IMR-90 (cell line): ENCODE data around the gene NR5A1. TPM values are rescaled to one million over a fixed set of nuclear protein-coding genes. Genes with fewer than 3 reads are reported as not detected.

Experiments used
- ATAC-seq: fragments of 200-7000 bp; cut with Tn5 transposase; 2 replicates; pipeline ENCODE4 v1.9.1; 2020; ENCODE audit warnings: low read depth, mild to moderate bottlenecking, moderate library complexity
- BruUV-seq: library from RNA; stranded (reverse); fragments of 400-500 nt; replicated peaks from 2 replicates; lab custom pipeline; 2021; lab: Mats Ljungman, UMichigan
- CTCF ChIA-PET: fragments of 300-600 bp; formaldehyde crosslinking; extraction: SDS; loops from one replicate; lab custom pipeline; 2021; ENCODE audit warnings: antibody characterized with exemption; lab: Yijun Ruan, JAX
- POLR2A ChIA-PET: fragments of 300-600 bp; sonication (Branson Sonifier 250); formaldehyde crosslinking; loops from one replicate; lab custom pipeline; 2022; ENCODE audit warnings: antibody characterized with exemption; ENCODE audit not compliant: unreplicated experiment; lab: Charles Lee
- DNase-seq: peaks from one replicate; pipeline ENCODE4 v3.0.0; 2013
- H2AFZ ChIP-seq: replicated peaks from 2 replicates; pipeline ENCODE3; 2013; ENCODE audit warnings: low read length, mild to moderate bottlenecking; ENCODE audit not compliant: poor library complexity
- H2AK5ac ChIP-seq: 2 replicates; pipeline ENCODE4 v1.6.1; 2013; ENCODE audit warnings: low read depth, low read length, inconsistent platforms
- H2AK9ac ChIP-seq: replicated peaks from 2 replicates; pipeline ENCODE3; 2013; ENCODE audit warnings: mild to moderate bottlenecking, low read depth, low read length, moderate library complexity; ENCODE audit not compliant: poor library complexity
- H2BK120ac ChIP-seq: 2 replicates; pipeline ENCODE4 v1.6.1; 2013; ENCODE audit warnings: low read depth, low read length, inconsistent platforms
- H2BK15ac ChIP-seq: 3 replicates; pipeline ENCODE4 v1.6.1; 2013; ENCODE audit warnings: low read depth, low read length, inconsistent platforms
- H2BK20ac ChIP-seq: 2 replicates; pipeline ENCODE4 v1.6.1; 2013; ENCODE audit warnings: low read depth, mild to moderate bottlenecking, inconsistent platforms, low read length, moderate library complexity
- H2BK5ac ChIP-seq: 2 replicates; pipeline ENCODE4 v1.6.1; 2013; ENCODE audit warnings: mild to moderate bottlenecking, low read depth, low read length, inconsistent platforms; ENCODE audit not compliant: poor library complexity, severe bottlenecking
- H3K14ac ChIP-seq: replicated peaks from 2 replicates; pipeline ENCODE4 v1.6.1; 2013; ENCODE audit warnings: low read depth, low read length, inconsistent platforms
- H3K18ac ChIP-seq: 2 replicates; pipeline ENCODE4 v1.6.1; 2013; ENCODE audit warnings: low read depth, low read length, control low read depth
- H3K23ac ChIP-seq: 2 replicates; pipeline ENCODE4 v1.6.1; 2013; ENCODE audit warnings: low read depth, low read length, inconsistent platforms
- H3K27ac ChIP-seq: 2 replicates; pipeline ENCODE4 v1.5.1; 2013; ENCODE audit warnings: mild to moderate bottlenecking, control low read depth, low read length; ENCODE audit not compliant: insufficient read depth
- H3K27me3 ChIP-seq: 2 replicates; pipeline ENCODE4 v1.6.1; 2013; ENCODE audit warnings: low read length; ENCODE audit not compliant: control insufficient read depth, insufficient read depth
- H3K36me3 ChIP-seq: 2 replicates; pipeline ENCODE4 v1.6.1; 2013; ENCODE audit warnings: low read length, mixed read lengths; ENCODE audit not compliant: control insufficient read depth, insufficient read depth
- H3K4ac ChIP-seq: 2 replicates; pipeline ENCODE4 v1.6.1; 2013; ENCODE audit warnings: low read depth, low read length, inconsistent platforms
- H3K4me1 ChIP-seq: 2 replicates; pipeline ENCODE4 v1.6.1; 2013; ENCODE audit warnings: low read length, mixed read lengths; ENCODE audit not compliant: control insufficient read depth, insufficient read depth
- H3K4me2 ChIP-seq: 2 replicates; pipeline ENCODE4 v1.6.1; 2013; ENCODE audit warnings: low read depth, mild to moderate bottlenecking, control low read depth, low read length, moderate library complexity
- H3K4me3 ChIP-seq: 2 replicates; pipeline ENCODE4 v1.5.1; 2013; ENCODE audit warnings: low read depth, mild to moderate bottlenecking, control low read depth, low read length, moderate library complexity; ENCODE audit not compliant: insufficient read depth
- H3K56ac ChIP-seq: 2 replicates; pipeline ENCODE4 v1.6.1; 2013; ENCODE audit warnings: low read length, inconsistent platforms; ENCODE audit not compliant: insufficient read depth; ENCODE audit errors: extremely low read depth
- H3K79me1 ChIP-seq, 2 experiments: 2 replicates each; pipeline ENCODE4 v1.6.1; 2013; ENCODE audit warnings: low read length in 2 of 2, inconsistent platforms in 1 of 2, low read depth in 1 of 2
- H3K9ac ChIP-seq: 2 replicates; pipeline ENCODE4 v1.6.1; 2013; ENCODE audit warnings: low read depth, low read length, control low read depth
- H3K9me1 ChIP-seq: 2 replicates; pipeline ENCODE4 v1.6.1; 2013; ENCODE audit warnings: low read length, inconsistent platforms; ENCODE audit not compliant: insufficient read depth
- H3K9me3 ChIP-seq: 2 replicates; pipeline ENCODE4 v1.6.1; 2013; ENCODE audit warnings: low read length; ENCODE audit not compliant: control insufficient read depth, insufficient read depth
- H4K20me1 ChIP-seq: 2 replicates; pipeline ENCODE4 v1.6.1; 2013; ENCODE audit warnings: low read length, inconsistent platforms; ENCODE audit not compliant: insufficient read depth
- H4K5ac ChIP-seq: 2 replicates; pipeline ENCODE4 v1.6.1; 2013; ENCODE audit warnings: mild to moderate bottlenecking, low read depth, low read length, control low read depth
- H4K8ac ChIP-seq, 2 experiments: 2 replicates each; pipeline ENCODE4 v1.6.1; 2013; ENCODE audit warnings: low read depth in 2 of 2, low read length in 2 of 2, control low read depth in 1 of 2, inconsistent platforms in 1 of 2
- H4K91ac ChIP-seq: 2 replicates; pipeline ENCODE4 v1.6.1; 2013; ENCODE audit warnings: low read depth, low read length, inconsistent platforms; ENCODE audit not compliant: insufficient read depth
- NFE2L2 ChIP-seq: fragments of 150-350 bp; IDR thresholded peaks from 2 replicates; pipeline ENCODE4 v1.6.1; 2016; ENCODE audit warnings: low read depth, mild to moderate bottlenecking, low read length
- RCOR1 ChIP-seq: IDR thresholded peaks from 2 replicates; pipeline ENCODE4 v1.6.1; 2012; ENCODE audit warnings: mild to moderate bottlenecking, low read length, improper control_type of control experiment; ENCODE audit not compliant: insufficient replicate concordance
- WGBS, 2 experiments: methylation state at CpG; one replicate each; pipeline versions ENCODE4 v1.1.5 to v1.1.7; 2013; ENCODE audit warnings: missing lambda C conversion rate in 2 of 2; ENCODE audit not compliant: insufficient read length in 1 of 2; ENCODE audit errors: extremely low coverage in 2 of 2; 5-methylcytosine and 5-hydroxymethylcytosine counted together
- dilution Hi-C: fragments of 300-500 bp; cut with HindIII; formaldehyde crosslinking; loops from one replicate; pipeline ENCODE4 v1.14.3; 2018; ENCODE audit warnings: low sequenced_read_pairs; ENCODE audit not compliant: unreplicated experiment
- in situ Hi-C: fragments of 300-500 bp; cut with MboI; formaldehyde crosslinking; loops from 3 replicates; pipeline ENCODE4 v1.14.3; 2019; ENCODE audit warnings: low sequenced_read_pairs, inconsistent platforms, mixed read lengths
- intact Hi-C: fragments of 100-400 bp; cut with micrococcal nuclease; formaldehyde crosslinking; loops from 2 replicates; pipeline ENCODE4 v1.10.0; 2022
- polyA plus RNA-seq, 3 experiments: library from polyadenylated mRNA; depleted of rRNA; stranded (reverse); fragments of >200 nt; gene quantifications; 2 replicates each; pipeline ENCODE4 v1.2.3, GENCODE V29; 2012; ENCODE audit warnings: low replicate concordance in 1 of 3
- total RNA-seq: library from RNA; depleted of rRNA; stranded (reverse); fragments of >200 nt; gene quantifications from 2 replicates; pipeline ENCODE4 v1.2.3, GENCODE V29; 2012

The NR5A1 gene
- total and polyA plus RNA-seq, 2 of the 4 experiments (the other 2 are of a cell fraction), result not detected

DNA sequence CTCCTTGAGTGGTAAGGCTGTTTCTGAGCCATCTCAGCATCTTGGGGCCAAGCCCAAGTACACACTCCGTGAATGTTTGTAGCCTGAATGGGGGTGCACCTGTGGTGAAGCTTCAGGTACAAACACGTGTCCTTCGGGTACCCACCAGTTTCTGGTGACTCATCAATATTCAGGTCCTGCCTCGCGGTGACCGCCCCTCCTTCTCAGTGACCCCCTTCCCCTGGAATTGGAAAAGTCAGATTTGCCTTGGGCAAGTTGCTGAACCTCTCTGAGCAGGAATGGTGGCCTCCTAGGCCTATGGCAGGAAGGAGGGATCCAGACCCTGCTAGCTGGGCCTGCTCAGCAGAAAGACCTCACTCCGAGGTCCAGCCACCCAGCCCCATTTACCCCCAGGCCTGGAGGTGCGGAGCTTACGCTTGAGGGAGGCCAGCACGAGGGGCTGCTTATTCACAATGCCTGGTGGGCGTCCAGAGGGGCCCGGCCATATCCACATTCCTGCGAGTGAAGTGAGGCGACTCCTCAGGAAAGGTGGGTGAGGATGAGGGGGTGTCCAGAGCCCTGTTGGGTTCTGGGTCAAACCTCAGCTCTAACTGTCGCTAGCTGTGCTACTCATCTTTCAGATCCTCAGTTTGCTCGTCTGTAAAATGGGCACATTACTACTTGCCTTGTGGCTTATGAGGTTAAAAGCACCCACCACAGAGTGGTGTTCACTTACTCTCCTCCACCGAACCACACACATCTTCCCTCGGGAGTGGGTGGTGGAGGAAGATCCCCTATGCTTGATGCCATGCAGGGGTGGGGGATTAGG lies 49.9 kb downstream of the NR5A1 start:
- no peak overlapping the region for H2BK120ac ChIP-seq
- no peak overlapping the region for H3K4me2 ChIP-seq
- no peak for ATAC-seq
- in situ Hi-C loops (no loop called here), intact Hi-C loops (no loop called here), dilution Hi-C loops (no loop called here)
- no peak overlapping the region for H4K8ac ChIP-seq
- no peak overlapping the region for H4K5ac ChIP-seq
- H2BK5ac ChIP-seq, result no peak overlapping the region
- no peak overlapping the region for H3K4me3 ChIP-seq
- no peaks in the 10 kb centered on the region for H3K36me3 ChIP-seq
- 100% methylated on average over 2 of the region's 18 CpGs; no CpG with 5 or more reads in 1 of the 2 experiments for WGBS, 2 experiments
- no peak overlapping the region for H2BK20ac ChIP-seq
- no peak for DNase-seq
- H3K23ac ChIP-seq, result no peak overlapping the region
- H3K9ac ChIP-seq, result no peak overlapping the region
- no peaks in the 10 kb centered on the region for H3K79me1 ChIP-seq
- no TSS peak for BruUV-seq
- TF ChIP-seq RCOR1 (no peak), NFE2L2 (peak; percentile 15; the same call in 1 of the 2 replicates)
- POLR2A ChIA-PET, result no interaction called here
- no peak overlapping the region for H3K14ac ChIP-seq
- no peaks in the 10 kb centered on the region for H3K9me1 ChIP-seq
- no peaks in the 10 kb centered on the region for H4K20me1 ChIP-seq
- H2BK15ac ChIP-seq, result no peak overlapping the region
- no peak overlapping the region for H3K56ac ChIP-seq
- peaks cover 50% of the 10 kb centered on the region for H3K27me3 ChIP-seq
- H3K27ac ChIP-seq, result no peak overlapping the region
- no peak overlapping the region for H2AK5ac ChIP-seq
- H4K91ac ChIP-seq, result no peak overlapping the region
- H3K4me1 ChIP-seq, result no peaks in the 10 kb centered on the region
- H3K9me3 ChIP-seq, result 0 out of 2 replicates have a peak, but pooled peaks cover 2% of the 10 kb centered on the region
- no peak overlapping the region for H3K18ac ChIP-seq
- CTCF ChIA-PET, result no interaction called here
- H3K4ac ChIP-seq, result no peak overlapping the region
- no peak overlapping the region for H2AFZ ChIP-seq
- H2AK9ac ChIP-seq, result no peak overlapping the region
